HL-60/S4 treated with phorbol 12-myristate 13-acetate at 8.2 ng/mL for 4 days and 3 days (cell line): ENCODE measurements around the gene MEIS2.

Source experiments
- in situ Hi-C: fragments of 300-500 bp; cut with MboI; formaldehyde crosslinking; loops from 2 replicates; pipeline ENCODE4 v1.15.0; 2022; ENCODE audit warnings: low sequenced_read_pairs

Gene MEIS2

DNA sequence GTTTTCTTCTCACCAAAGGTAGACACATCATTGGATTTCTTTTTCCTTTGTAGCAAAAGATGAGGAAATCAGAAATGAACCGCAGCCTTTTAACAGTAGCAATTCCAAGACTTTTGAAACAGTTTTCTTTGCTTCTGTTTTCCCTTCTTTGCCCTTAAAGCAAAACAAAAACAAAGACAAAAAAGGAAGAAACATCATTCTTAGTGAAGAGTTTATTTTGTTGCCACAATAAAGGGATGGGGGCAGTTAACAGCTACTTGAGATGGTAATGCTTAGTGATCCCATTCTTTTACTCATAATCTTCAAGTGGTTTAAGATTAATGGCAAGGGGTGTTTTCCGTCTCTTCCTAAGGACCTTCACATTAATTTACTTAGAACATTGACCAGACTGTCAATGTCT is 218.8 kb downstream of the MEIS2 start:
- in situ Hi-C loops, result no loop called here

DNA sequence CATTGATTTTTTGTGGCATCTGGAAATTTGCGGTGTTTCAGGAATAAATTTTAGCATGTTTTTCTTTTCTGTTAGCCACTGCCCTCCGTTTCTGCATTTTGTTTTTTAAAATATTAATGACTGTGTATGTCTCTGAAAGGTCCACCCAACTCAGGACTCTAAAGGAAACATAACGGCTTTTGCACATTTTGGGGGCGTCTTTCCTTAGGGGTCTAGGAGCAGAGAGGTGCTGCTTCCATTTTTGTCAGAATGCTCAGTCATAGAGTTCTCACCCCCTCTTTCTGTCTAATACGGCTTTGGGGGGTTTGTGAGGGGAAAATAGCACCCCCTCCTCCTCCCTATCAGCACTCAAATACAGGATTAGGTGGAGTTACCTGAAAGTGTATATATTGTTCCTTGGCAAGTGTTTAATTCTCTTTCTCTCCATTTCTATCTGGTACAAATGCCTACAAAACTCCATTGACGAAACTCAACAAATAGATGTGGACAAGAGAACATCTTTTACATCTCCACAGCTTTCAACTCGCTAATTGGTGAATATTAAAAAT is 219.4 kb downstream of the MEIS2 start:
- in situ Hi-C loops, result no loop called here

DNA sequence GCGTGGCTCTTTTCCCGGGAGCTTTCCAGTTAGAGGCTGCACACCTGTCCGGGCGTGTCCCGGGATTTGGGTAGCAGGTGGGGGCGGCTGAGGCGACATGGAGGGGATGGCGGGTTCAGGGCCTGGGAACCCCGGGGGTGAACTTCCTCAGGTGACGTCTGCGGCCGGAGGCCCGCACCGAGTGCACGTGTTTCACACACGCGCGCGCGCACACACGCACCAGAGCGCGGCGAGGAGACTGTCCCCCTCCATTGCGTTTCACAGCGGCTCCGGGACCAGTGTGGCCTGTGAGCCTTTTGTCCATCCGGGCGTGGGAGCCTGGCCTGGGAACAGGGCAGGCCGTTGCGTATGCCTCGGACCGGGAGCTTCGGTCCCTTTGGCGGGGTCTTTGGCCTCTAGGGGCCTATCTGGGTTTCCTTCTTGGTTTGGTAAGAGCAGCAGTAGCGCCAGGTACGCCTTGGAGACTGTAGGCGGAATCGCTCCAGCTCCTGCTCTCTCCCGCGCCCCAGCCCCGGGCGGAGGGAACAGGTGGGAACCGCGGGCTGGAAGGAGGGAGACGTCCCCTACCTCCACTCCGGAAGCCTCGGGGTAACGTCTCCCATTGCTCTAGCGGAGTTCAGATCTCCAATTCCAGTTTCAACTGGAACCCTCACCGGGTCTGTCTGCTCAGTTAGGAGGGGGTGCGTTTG is 220.0 kb downstream of the MEIS2 start:
- in situ Hi-C loops, result no loop called here

DNA sequence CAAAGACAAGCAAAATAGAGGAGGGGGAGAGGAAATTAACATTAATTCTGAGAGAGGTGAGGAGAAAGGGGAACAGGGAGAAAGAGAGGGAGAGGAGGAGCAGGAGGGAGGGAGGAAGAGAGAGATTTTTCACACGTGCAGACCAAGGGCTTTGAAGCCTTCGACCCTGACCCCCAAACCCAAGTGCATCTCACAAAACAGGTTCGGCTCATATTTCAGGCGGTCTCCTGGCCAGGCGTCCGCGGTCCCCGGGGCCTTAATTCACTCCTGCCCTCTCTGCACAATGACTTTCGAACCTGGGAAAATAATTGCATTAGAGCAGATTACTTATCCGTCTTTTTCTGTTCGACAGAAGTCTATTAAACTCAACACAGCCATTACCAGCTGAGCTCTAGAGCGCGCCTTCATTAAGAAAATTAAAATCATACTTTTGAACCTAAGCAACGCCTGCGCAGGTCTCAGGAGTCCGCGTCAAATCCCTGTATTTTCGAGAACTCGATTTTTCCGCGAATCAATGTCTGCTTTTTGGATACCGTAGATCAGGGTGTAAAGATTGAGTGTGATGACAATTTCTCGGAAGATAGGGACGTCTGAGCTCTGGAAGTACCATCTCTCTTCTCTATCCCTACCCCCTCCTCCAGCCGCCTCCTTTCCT is 220.7 kb downstream of the MEIS2 start:
- in situ Hi-C loops, result no loop called here

DNA sequence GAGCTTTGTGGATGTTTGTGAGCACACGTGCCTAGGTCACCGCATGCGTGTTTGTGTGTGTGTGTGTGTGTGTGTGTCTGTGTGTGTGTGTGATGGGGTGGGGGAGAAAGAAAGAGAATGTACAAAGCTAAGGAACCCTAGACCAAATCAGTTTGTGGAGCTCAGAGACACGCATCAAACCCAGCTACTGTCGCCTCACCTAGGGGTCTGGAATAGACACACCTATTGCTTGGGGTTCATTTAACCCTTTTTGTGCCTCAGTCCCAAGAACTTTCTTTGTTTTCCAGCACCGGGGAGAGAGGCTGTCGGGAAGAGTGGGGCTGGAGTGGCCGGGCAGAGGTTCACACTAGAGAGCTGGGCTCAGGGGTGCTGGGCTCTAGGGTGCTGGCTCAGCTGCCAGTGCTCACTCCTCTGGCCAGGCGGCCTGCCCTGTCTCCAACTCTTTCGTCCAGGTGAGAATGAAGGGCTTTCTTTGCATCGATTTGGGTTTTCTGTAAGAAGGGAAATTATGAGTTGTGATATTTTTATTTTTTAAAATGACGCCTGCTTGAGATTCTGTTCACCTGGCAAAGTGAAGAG is 221.6 kb downstream of the MEIS2 start:
- in situ Hi-C loops, result no loop called here

GRCh38 chr15:36877796-36878683 is 222.3 kb downstream of the MEIS2 start:
- in situ Hi-C loops, result no loop called here

DNA sequence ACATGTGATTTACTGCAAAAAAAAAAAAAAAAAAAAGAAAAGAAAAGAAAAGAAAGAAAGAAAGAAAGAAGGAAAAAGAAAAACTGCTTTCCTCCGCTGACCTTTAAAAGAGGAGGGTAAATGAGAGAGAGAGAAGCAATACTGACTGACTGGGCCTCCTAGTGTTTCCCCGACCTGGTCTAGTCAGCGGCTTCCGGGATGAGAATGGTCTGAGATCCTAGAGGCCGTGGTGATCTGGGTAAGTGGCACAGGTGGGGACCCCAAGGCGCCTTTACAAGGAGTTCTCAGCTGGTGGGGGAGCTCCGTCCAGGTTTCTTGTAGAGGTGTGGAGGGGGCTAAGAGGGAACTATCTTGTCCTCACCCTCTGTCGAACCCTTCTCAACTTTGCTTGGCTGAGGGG is 223.1 kb downstream of the MEIS2 start:
- in situ Hi-C loops, result no loop called here

GRCh38 chr15:36875740-36876334 is 224.5 kb downstream of the MEIS2 start:
- in situ Hi-C loops, result no loop called here

DNA sequence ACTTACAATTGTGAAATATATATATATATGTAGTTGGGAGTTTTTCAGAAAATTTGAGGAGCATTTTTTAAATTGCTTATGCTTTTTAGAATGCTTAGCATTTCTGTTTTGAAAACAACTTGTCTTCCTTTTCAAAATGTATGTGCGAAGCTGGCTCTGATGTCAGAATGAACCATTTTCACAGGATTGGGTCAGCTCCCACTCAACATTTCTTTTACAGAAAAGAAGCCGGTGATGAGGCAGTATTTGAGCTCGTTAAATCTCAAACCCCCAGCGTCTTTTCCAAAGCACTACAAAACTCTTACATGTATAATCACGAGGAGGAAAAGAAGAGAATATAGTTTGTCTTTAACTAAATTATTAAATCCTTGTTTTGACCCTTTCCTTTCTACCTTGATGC is 225.4 kb downstream of the MEIS2 start:
- in situ Hi-C loops, result no loop called here

- in situ Hi-C loops, result no loop called here
Observed at GRCh38 chr15:36867436-36867835, 232.9 kb downstream of the MEIS2 start.

DNA sequence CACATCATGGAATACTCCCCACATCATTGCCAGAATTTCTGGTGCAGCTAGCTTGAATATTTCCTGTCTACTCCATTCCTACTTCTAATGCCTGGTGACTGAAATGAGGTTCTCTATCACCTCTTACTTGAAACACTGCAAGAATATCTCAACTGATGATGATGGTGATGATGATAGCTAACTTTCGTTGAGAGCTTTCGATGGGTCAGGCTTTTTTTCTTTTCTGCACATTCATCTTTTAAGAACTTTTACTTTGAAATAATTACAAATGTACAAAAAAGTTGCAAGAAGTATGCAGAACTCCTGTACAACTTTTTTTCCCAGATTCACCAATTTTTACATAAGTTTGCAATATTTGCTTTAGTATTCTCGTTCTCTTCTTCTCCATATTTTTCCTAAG is 233.5 kb downstream of the MEIS2 start:
- in situ Hi-C loops, result no loop called here

GRCh38 chr15:36863570-36863969 is 236.8 kb downstream of the MEIS2 start:
- in situ Hi-C loops, result no loop called here

DNA sequence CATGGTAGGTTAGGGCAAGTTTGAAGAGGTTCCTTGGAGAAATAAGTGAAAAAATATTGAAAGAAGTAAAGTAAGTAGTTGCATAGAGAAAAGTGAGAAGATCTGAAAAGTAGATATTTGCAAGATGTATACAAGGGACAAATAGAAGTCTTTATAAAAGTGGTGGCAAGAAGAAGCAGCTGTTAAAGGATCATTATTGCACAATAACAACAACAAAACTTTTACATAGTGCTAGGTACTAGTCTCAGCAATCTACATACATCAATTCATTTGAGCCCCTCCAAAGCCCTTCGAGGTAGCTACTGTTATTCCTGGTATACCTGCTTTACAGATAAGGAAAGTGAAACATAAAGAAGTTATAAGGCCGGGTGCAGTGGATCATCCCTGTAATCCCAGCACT is 239.6 kb downstream of the MEIS2 start:
- in situ Hi-C loops, result no loop called here

DNA sequence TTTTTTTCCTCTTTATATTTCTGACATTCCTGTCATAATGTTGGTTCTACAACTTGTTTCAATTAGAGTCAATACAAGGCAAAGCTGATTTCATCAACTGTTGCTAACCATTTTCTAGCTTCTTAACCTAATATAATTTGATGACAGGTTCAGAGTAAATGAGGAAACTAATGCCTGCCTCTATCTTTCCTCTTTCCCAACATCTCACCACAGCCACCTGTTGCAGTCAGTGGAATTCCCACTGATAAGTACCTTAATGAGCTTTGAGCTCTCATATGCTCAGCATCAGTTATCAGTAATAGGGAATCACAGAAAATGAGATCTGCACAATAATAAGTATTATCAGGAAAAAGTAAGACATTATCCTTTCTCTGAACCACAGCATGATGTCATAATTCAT is 241.9 kb downstream of the MEIS2 start:
- in situ Hi-C loops, result no loop called here

GRCh38 chr15:36856339-36856973 is 243.9 kb downstream of the MEIS2 start:
- in situ Hi-C loops, result no loop called here

DNA sequence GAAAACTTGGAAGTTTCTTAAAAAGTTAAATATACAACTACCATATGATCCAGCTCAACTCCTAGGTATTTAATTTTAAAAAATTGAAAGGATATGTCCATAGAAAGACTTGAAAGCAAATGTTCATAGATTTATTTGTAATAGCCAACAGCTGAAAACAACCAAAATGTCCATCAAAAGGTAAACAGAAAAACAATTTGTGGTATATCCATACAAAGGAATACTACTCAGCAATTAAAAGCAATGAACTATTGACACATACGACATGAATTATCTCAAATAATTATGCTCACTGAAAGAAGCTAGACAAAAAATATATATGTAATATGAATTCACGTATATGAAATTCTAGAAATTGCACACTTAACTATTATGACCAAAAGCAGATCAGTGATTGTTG is 249.5 kb downstream of the MEIS2 start:
- in situ Hi-C loops, result no loop called here

- in situ Hi-C loops, result loop anchor here (25.0 kb wide), 1 partner anchor 108 kb away; no protein-coding TSS in a partner anchor
Observed at GRCh38 chr15:36845270-36845669, 255.1 kb downstream of the MEIS2 start.

DNA sequence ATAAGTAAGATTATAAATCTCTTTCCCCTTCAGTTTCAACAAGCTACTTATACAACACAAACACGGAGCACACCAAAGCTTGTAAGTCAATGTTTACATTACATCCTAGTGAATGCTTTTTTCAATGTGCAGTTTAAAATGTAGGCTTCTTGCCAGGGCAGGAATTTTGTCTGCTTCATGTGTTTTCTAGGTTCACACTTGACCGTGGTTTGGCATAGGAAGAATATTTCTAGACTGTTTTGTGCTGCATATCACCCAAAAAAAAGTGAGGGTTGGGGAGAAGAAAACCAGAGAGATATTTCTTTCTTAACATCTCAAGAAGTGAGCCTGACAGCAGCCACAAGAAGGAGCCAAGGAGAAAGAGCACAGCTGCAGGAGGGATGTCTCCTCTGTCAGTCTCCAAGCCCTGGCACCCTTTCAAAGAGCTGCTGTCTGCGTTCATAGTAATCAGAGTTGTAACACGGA is 255.8 kb downstream of the MEIS2 start:
- in situ Hi-C loops, result loop anchor here (25.0 kb wide), 1 partner anchor 107 kb away; no protein-coding TSS in a partner anchor

- in situ Hi-C loops, result loop anchor here (25.0 kb wide), 1 partner anchor 107 kb away; no protein-coding TSS in a partner anchor
Observed at GRCh38 chr15:36843822-36844221, 256.5 kb downstream of the MEIS2 start.

DNA sequence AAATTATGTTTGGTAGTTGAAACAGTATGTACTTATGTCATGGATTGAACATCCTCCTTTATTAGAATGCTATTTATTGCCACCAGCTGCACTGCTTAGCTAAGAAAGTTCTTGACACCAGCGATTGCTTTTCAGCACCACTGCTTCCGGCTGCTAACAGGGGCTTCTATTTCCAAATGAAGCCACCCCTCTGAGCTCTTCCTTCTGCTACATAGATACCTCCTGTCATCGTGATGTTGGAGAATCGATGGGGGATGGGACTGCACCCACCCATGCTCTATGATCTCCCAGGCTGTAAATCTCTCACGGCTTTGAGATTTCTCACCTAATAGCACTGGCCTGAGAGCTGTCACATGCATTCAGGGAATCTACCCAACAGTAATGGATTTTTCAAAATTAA is 259.2 kb downstream of the MEIS2 start:
- in situ Hi-C loops, result loop anchor here (25.0 kb wide), 1 partner anchor 104 kb away; no protein-coding TSS in a partner anchor
